Thymus (tissue), 11 donors: Measurements from ENCODE around the gene OR10S1. TPM values are rescaled to one million over a fixed set of nuclear protein-coding genes. Genes with fewer than 3 reads are reported as not detected.

Experiments used
- DNase-seq, 9 donors: peaks; one replicate each; pipeline ENCODE4 v3.0.0-alpha.2; 2013; ENCODE audit warnings: low spot score in 9 of 9, low read depth in 6 of 9, missing footprints in 1 of 9
- H3K27ac ChIP-seq, 2 donors: one replicate each; pipeline ENCODE4 v1.5.1; 2013; ENCODE audit warnings: control low read depth in 1 of 2, low read depth in 1 of 2, low read length in 1 of 2, mild to moderate bottlenecking in 1 of 2, moderate library complexity in 1 of 2
- H3K27me3 ChIP-seq, 2 donors: one replicate each; pipeline ENCODE4 v1.5.1; 2013; ENCODE audit warnings: low read length in 1 of 2; ENCODE audit not compliant: control insufficient read depth in 2 of 2, insufficient read depth in 1 of 2
- H3K36me3 ChIP-seq, 2 donors: one replicate each; pipeline ENCODE4 v1.5.1; 2013; ENCODE audit warnings: low read length in 1 of 2, mild to moderate bottlenecking in 1 of 2, moderate library complexity in 1 of 2; ENCODE audit not compliant: control insufficient read depth in 2 of 2, insufficient read depth in 2 of 2
- H3K4me1 ChIP-seq, 2 donors: one replicate each; pipeline ENCODE4 v1.5.1; 2013; ENCODE audit warnings: low read length in 2 of 2; ENCODE audit not compliant: control insufficient read depth in 2 of 2, insufficient read depth in 2 of 2
- H3K4me3 ChIP-seq, 2 donors: one replicate each; pipeline ENCODE4 v1.5.1; 2013; ENCODE audit warnings: low read length in 2 of 2, control low read depth in 1 of 2, mild to moderate bottlenecking in 1 of 2
- H3K9me3 ChIP-seq, 2 donors: one replicate each; pipeline ENCODE4 v1.5.1; 2013; ENCODE audit warnings: low read length in 1 of 2, mild to moderate bottlenecking in 1 of 2; ENCODE audit not compliant: control insufficient read depth in 2 of 2, insufficient read depth in 1 of 2
- WGBS: extraction: QIAGEN DNeasy Blood & Tissue Kit; methylation state at CpG from one replicate; pipeline ENCODE4 v1.1.7; 2013; 5-methylcytosine and 5-hydroxymethylcytosine counted together
- polyA plus RNA-seq: library from polyadenylated mRNA; stranded (reverse); fragments of 200-250 nt; gene quantifications from one replicate; pipeline ENCODE4 v1.2.3, GENCODE V29; 2013
- total RNA-seq: library from RNA; stranded (reverse); fragments of 120-200 nt; gene quantifications from one replicate; pipeline ENCODE4 v1.2.4, GENCODE V29; 2013
- donor health status: healthy.

The OR10S1 gene
- total and polyA plus RNA-seq, 2 donors: not detected

GRCh38 chr11:123956752-123957151 is 20.8 kb downstream of the OR10S1 start:
- Histone ChIP-seq H3K4me1 (no peaks in the 10 kb centered on the region), H3K9me3 (no peaks in the 10 kb centered on the region), H3K27ac (no peak overlapping the region), H3K4me3 (no peak overlapping the region), H3K36me3 (no peaks in the 10 kb centered on the region), H3K27me3 (no peaks in the 10 kb centered on the region)
- DNase-seq: no peak

DNA sequence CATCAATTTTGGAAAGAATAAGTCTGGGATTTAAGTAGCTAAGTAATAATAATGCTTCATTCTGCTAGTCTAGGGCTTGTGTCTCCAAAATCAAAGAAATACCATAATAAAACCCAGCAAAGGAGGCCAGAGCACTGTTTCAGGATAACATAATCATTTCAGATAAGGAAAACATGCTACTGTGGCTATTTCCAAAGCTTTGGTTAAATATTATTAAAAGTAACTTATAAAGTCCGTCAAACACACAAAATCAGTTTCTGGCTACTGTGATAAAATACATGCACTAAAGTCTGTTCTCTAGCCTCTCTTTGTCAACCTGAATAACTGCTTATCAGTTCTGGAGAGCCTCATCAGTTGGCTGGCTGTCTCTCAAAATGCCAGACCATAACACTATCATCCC is 32.4 kb downstream of the OR10S1 start:
- 97% methylated on average over 1 of the region's 1 CpG for WGBS
- no peaks in the 10 kb centered on the region for H3K36me3 ChIP-seq
- no peaks in the 10 kb centered on the region for H3K27me3 ChIP-seq
- no peak for DNase-seq
- no peaks in the 10 kb centered on the region for H3K9me3 ChIP-seq
- H3K27ac ChIP-seq: no peak overlapping the region
- H3K4me1 ChIP-seq: no peaks in the 10 kb centered on the region
- no peak overlapping the region for H3K4me3 ChIP-seq

- no peak within 1 kb of the TSS for H3K4me3 ChIP-seq
- H3K27me3 ChIP-seq: no peaks in the 10 kb centered on the region
- no peaks in the 10 kb centered on the region for H3K9me3 ChIP-seq
- DNase-seq: no peak
- H3K36me3 ChIP-seq: no peaks in the 10 kb centered on the region
- no peak within 1 kb of the TSS for H3K27ac ChIP-seq
- H3K4me1 ChIP-seq: no peaks in the 10 kb centered on the region
- WGBS: 97% methylated on average over 3 of the region's 3 CpGs
Measured at GRCh38 chr11:123943738-123944137, 33.8 kb downstream of the OR10S1 start, which contains the start of gene OR6T1. OR6T1 (minus strand) TSS chr11:123943838; CDS start chr11:123943838, 0 bp downstream.

DNA sequence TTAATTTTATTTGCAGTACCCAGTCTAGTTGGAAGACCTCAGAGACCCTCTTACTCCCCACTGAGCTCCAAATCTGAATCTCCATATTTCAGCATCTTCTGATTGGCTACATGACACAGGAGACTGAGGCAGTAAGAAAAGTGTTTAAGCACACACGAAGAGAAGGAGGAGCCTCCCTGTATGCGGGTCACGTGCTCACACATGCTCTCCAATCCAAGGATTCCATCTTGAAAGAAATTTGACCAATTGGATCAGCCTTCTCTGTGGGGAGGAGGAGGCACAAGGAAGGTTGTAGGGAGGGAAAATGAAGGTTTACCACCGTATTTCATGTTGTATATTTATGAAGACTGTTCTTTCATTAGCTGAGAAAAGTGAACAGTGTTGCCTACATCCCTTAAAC is 35.2 kb downstream of the OR10S1 start:
- DNase-seq: no peak
- H3K4me3 ChIP-seq: no peak overlapping the region
- WGBS: 94% methylated on average over 4 of the region's 4 CpGs
- no peaks in the 10 kb centered on the region for H3K36me3 ChIP-seq
- H3K27me3 ChIP-seq: no peaks in the 10 kb centered on the region
- H3K27ac ChIP-seq: no peak overlapping the region
- no peaks in the 10 kb centered on the region for H3K4me1 ChIP-seq
- H3K9me3 ChIP-seq: no peaks in the 10 kb centered on the region

- H3K27ac ChIP-seq: no peak within 1 kb of the TSS
- DNase-seq: no peak
- H3K27me3 ChIP-seq: no peaks in the 10 kb centered on the region
- no peak within 1 kb of the TSS for H3K4me3 ChIP-seq
- no peaks in the 10 kb centered on the region for H3K36me3 ChIP-seq
- 89% methylated on average over 1 of the region's 1 CpG for WGBS
- H3K9me3 ChIP-seq: no peaks in the 10 kb centered on the region
- no peaks in the 10 kb centered on the region for H3K4me1 ChIP-seq
Measured at GRCh38 chr11:123939317-123939716, 38.3 kb downstream of the OR10S1 start, which contains the start of gene OR4D5. OR4D5 (plus strand) TSS chr11:123939617; CDS start chr11:123939617, 0 bp downstream.

Other genes with a start within 250 kb of the OR10S1 start
- gene ZNF202, start 236.1 kb downstream of the OR10S1 start, total RNA-seq: 5.7 TPM
- gene ZNF202, start 236.1 kb downstream of the OR10S1 start, polyA plus RNA-seq: 10.7 TPM
- not detected for gene OR6X1, start 223.3 kb downstream of the OR10S1 start, total RNA-seq
- gene OR6X1, start 223.3 kb downstream of the OR10S1 start, polyA plus RNA-seq: not detected
- not detected for gene OR6M1, start 171.4 kb downstream of the OR10S1 start, total RNA-seq
- gene OR6M1, start 171.4 kb downstream of the OR10S1 start, polyA plus RNA-seq: not detected
- not detected for gene TMEM225, start 92.1 kb downstream of the OR10S1 start, total RNA-seq
- gene TMEM225, start 92.1 kb downstream of the OR10S1 start, polyA plus RNA-seq: not detected
- not detected for gene OR8D4, start 75.6 kb downstream of the OR10S1 start, total RNA-seq
- gene OR8D4, start 75.6 kb downstream of the OR10S1 start, polyA plus RNA-seq: 0.02 TPM
- not detected for gene OR4D5, start 38.2 kb downstream of the OR10S1 start, total RNA-seq
- not detected for gene OR4D5, start 38.2 kb downstream of the OR10S1 start, polyA plus RNA-seq
- not detected for gene OR6T1, start 33.9 kb downstream of the OR10S1 start, total RNA-seq
- not detected for gene OR6T1, start 33.9 kb downstream of the OR10S1 start, polyA plus RNA-seq
- not detected for gene OR10G6, start 17.4 kb upstream of the OR10S1 start, total RNA-seq
- gene OR10G6, start 17.4 kb upstream of the OR10S1 start, polyA plus RNA-seq: not detected
- gene OR10G4, start 35.2 kb upstream of the OR10S1 start, total RNA-seq: not detected
- gene OR10G4, start 35.2 kb upstream of the OR10S1 start, polyA plus RNA-seq: under 0.01 TPM
- not detected for gene OR10G9, start 45.2 kb upstream of the OR10S1 start, total RNA-seq
- not detected for gene OR10G9, start 45.2 kb upstream of the OR10S1 start, polyA plus RNA-seq
- not detected for gene OR10G8, start 49.0 kb upstream of the OR10S1 start, total RNA-seq
- not detected for gene OR10G8, start 49.0 kb upstream of the OR10S1 start, polyA plus RNA-seq
- gene OR10G7, start 63.5 kb upstream of the OR10S1 start, total RNA-seq: not detected
- gene OR10G7, start 63.5 kb upstream of the OR10S1 start, polyA plus RNA-seq: not detected
- gene VWA5A, start 137.7 kb upstream of the OR10S1 start, total RNA-seq: 6.0 TPM
- gene VWA5A, start 137.7 kb upstream of the OR10S1 start, polyA plus RNA-seq: 15.8 TPM
- gene OR10D3, start 205.6 kb upstream of the OR10S1 start, total RNA-seq: not detected
- gene OR10D3, start 205.6 kb upstream of the OR10S1 start, polyA plus RNA-seq: not detected